ENCODE measurements around the gene CLEC18B.
A peak's percentile ranks its signal among the peaks of the same experiment; 100 is the strongest.
"Not testable (repeated sequence)": the region's sequence is repeated elsewhere in the genome, so short reads cannot be mapped to it uniquely, and the experiment has no call there.

CLEC18B gene

GRCh38 chr16:74443624-74444346, 22.5 kb upstream of the CLEC18B start:
- not testable (repeated sequence) for DNase-seq

DNA sequence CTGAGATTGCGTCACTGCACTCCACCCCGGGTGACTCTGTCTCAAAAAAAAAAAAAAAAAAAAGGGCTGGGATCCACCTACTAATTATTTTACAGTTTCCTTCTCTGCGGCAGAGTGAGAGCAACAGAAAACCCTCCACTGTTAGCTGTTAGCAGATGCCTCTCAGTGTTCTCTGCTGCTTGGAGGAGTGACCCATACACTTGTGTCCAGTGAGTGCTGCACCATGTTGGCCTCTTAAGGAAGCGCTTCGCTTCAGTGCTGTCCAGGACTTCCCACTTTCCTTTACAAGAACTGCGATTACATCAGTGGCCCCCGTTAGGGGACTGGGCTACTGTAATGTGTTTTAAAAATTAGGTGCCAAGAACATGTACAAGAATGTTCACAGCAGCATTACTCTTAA, 18.4 kb upstream of the CLEC18B start:
- no peak for DNase-seq

- no peak for DNase-seq
Measured at GRCh38 chr16:74438492-74438979, 17.3 kb upstream of the CLEC18B start.

DNA sequence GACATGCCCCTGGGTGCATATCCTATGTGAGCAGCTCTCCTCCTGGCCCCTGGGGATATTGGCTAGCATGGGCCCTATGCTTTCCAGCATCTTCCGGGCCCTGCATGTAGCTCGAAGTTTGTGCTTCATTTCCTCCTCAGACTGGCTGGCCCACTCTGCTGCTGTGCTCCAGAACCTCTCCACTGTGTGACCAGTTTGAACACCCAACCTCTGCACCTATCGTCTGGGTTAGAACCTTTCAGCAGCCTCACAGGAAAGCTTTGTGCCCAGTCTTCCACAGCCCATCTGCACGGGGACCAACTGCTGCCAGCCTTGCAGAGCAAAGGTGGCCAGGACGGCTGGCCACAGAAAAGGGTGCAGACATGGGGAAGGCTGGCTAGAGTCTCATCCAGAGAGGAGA, 10.2 kb upstream of the CLEC18B start:
- DNase-seq: no peak

DNA sequence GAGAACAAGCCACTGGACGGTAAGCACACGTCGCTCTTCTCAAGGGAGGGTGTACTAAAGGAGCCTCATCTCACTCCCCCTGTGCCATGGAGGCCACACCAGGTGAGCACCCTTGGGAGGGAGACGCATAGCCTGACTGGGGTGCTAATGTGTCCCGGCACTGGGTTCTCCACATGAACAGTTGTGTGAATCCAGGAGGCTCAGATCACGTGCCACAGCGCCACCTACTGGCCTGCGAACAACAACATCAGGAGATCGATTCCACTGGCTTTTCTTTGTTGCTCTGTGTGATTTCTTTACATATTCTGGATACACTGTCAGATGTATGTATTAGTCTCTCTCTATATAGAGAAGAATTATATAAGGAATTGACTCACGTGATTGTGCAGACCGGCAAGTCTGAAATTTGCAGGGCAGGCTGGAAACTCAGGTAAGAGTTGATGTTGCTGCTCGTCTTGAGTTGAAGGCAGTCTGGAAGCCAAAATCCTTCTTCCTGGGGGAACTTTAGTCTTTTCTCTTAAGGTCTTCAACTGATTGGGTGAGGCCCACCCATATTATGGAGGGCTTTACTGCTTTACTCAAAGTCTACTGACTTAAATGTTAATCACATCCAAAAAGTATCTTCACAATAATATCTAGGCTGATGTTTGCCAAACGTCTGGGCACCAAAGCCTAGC, 8.9 kb upstream of the CLEC18B start:
- peak; percentile 15 for DNase-seq

- DNase-seq: not testable (repeated sequence)
Measured at GRCh38 chr16:74428493-74428892, 7.2 kb upstream of the CLEC18B start.

GRCh38 chr16:74425751-74426150, 4.5 kb upstream of the CLEC18B start:
- not testable (repeated sequence) for DNase-seq

DNA sequence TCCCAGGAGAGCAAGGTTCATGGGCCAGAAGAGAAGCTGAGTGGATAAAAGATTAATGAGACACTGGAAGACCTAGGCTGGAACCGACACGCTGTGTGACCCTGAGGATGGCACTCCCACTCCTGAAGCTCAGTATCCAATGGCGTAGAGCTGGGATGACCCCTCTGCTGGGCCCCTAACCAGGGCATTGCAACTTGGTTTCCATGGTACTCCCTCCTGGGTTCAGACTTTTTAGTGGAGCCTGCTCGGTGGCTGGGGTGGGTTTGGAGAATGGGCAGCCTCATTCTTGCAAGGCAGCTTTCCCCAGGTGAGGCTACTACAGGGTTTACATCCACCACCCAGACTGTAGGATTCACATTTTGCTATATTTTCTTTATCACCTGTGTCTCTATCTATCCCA, 2.4 kb upstream of the CLEC18B start:
- DNase-seq: not testable (repeated sequence)

- DNase-seq: not testable (repeated sequence)
Measured at GRCh38 chr16:74422086-74422485, 808 bp upstream of the CLEC18B start.

DNA sequence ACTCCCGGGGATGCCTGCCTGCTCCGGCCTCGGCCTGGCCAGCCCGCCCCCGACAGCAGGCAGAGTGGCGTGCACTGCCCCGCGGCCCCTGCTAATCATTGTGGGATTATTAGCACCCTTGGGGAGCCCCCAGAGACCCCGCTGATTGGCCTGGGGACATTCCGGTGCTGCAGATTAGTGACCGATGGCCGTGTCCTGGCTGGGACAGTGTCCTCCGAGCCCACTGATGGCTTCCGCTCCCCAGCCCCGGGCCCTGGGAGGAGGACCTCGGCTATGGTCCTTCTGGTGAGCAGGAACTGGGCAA, 156 bp upstream of the CLEC18B start:
- DNase-seq: not testable (repeated sequence)

DNA sequence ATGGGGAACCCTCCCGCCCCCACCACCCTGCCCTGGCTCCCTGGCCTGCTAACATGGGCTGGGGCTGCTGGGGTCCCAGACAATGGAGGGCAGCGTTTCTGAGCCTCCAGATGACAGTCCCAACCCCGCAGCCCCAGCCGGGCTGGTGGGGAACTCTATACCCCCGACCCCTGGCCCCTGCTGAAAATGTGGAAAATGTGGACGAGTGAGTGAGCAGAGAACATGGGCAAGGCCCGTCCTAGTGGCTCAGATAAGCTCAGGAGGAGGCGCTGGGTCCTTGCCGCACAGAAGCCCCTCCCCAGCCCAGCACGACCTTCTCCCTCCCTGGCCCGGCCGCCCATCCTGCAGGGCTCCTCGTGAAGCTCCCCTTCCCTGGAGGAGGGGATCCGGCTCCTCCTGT, 1.5 kb downstream of the CLEC18B start:
- DNase-seq: not testable (repeated sequence)

DNA sequence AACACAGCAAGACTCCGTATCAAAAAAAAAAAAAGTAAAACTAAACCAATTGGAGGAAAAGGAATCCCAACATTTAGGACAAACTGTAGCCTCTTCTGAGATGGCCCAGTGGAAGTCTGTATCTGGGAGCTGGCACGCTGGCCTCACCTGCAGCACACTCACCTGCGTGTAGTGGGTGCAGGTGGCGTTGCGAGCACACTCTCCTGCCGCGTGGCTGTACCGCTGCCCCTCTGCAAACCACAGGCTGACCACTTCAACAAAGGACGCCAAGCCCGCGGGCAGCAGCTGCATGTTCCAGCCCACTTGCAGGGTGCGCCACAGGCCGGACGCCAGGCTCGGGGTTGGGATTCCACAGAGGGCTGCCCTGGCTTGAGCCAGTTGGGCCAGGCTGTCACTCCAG, 3.4 kb downstream of the CLEC18B start:
- not testable (repeated sequence) for DNase-seq

DNA sequence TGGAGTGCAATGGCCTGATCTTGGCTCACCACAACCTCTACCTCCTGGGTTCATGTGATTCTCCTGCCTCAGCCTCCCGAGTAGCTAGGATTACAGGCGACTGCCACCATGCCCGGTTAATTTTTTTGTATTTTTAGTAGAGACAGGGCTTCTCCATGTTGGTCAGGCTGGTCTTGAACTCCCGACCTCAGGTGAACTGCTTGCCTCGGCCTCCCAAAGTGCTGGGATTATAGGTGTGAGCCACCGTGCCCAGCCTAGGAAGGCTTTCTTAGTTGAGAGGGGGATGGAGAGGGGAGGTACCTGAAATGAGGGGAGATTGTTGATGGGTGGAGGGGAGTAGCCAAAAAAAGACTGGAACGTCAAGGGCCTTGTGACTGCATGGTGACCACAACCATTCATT, 7.4 kb downstream of the CLEC18B start:
- DNase-seq: not testable (repeated sequence)

DNA sequence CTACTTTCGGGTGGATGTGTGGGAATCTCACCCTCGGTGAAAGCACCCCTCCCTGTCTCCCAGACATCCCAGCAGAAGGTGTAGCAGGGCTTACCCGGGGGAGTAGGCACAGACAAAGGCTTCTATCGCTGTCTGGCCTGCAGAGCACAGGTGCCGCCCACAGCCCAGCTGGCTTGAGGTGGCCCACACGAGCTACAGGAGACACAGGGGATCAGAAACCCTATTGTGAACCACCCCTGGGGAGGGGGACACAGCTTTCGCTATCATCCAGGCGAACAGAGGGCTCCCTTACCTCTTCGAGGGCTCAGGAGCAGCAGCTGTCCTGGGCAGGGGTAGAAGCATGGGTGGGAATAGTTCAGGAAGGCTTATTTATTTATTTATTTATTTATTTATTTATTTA, 7.8 kb downstream of the CLEC18B start:
- not testable (repeated sequence) for DNase-seq

GRCh38 chr16:74412775-74413390, 8.4 kb downstream of the CLEC18B start:
- DNase-seq: not testable (repeated sequence)

DNA sequence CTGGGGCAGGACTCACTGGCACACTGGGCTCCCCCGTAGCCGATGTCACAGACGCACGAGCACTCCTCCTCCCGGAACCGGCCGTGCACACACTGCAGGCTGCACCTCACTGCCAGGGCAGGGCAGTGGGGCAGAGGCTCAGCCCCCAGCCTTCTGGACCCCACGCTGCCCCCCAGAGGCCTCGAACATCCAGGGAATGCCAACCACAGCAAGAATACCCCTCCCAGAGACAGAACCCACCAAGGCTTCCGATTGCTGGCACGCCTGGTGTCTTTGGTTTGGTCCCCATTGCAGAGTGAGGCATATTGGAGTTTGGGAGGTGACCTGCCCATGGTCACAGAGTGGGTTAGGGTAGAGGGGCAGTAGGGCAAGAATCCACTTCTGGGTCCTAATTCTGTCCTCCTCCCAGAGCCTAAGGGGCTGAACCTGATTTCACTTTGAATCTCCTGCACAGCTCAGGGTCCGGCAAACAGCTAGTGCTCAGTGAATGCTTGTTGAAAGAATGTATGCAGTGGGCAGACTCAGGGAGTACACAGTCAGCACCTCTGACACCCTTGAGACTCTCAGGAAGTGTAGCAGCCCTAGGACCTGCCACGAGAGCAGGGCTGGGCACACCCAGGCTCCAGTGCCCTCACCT, 9.0 kb downstream of the CLEC18B start:
- DNase-seq: not testable (repeated sequence)

GRCh38 chr16:74410981-74411380, 10.3 kb downstream of the CLEC18B start:
- not testable (repeated sequence) for DNase-seq

GRCh38 chr16:74410057-74410957, 11.0 kb downstream of the CLEC18B start:
- DNase-seq: not testable (repeated sequence)

DNA sequence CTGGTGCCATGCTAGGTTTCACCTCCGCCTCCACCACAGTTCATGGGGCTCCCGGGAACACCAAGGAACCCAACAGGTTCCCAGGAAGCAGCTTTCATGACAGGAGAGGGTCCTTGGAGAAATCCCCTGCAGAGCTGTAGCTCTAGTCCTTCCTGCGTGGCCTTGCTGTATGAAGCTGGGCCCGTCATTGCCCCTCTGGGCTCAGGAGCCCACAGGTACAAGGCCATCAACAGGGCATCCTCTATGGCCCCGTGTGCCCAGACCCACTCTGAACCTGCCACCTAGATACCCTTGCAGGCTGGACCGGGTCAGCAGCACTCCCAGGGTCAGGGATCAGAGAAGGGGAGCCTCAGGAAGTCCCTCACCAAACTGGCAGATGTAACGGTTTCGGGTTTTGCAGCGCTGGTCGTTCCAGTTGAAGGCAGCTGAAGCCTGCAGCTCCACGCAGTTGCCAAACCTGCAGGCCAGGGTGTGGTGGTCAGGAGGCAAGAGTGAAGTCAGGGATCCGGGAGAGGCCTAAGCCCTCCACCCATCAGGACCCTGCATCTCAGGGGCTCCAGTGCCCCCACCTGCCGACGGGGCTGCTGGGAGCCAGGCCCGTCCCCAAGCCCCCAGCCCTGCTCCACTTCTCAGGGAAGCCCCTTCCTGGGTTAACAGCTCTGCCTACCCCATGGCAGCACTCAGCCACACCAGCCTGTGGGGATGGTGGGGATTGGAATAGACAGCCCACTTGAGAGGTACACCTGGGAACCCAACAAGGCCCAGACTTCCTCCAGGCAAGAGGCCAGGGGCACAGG, 11.9 kb downstream of the CLEC18B start:
- not testable (repeated sequence) for DNase-seq

- DNase-seq: not testable (repeated sequence)
Measured at GRCh38 chr16:74407362-74407705, 13.9 kb downstream of the CLEC18B start.

- DNase-seq: not testable (repeated sequence)
Measured at GRCh38 chr16:74406600-74407361, 14.5 kb downstream of the CLEC18B start.
